WERI-Rb-1 (cell line): ENCODE data around the gene JDP2.
A peak's percentile ranks its signal among the peaks of the same experiment; 100 is the strongest.

Experiments
- DNase-seq: peaks from one replicate; pipeline ENCODE4 v3.0.0-alpha.2; 2020
- H3K27ac ChIP-seq: fragments of 250-450 bp; sonication (Bioruptor Pico); 2 replicates; pipeline ENCODE4 v1.5.1; 2020; ENCODE audit warnings: mild to moderate bottlenecking, moderate library complexity
- H3K27me3 ChIP-seq: fragments of 250-450 bp; sonication (Bioruptor Pico); 2 replicates; pipeline ENCODE4 v1.5.1; 2021; ENCODE audit warnings: mild to moderate bottlenecking, low read depth, moderate library complexity; ENCODE audit not compliant: insufficient read depth, severe bottlenecking
- H3K36me3 ChIP-seq: fragments of 250-450 bp; sonication (Bioruptor Pico); 2 replicates; pipeline ENCODE4 v1.5.1; 2020; ENCODE audit warnings: mild to moderate bottlenecking, moderate library complexity
- H3K4me3 ChIP-seq: 2 replicates; pipeline ENCODE4 v1.5.1; 2011; ENCODE audit warnings: low read depth, mild to moderate bottlenecking, control low read depth, low read length
- H3K9me3 ChIP-seq: fragments of 250-450 bp; sonication (Bioruptor Pico); 2 replicates; pipeline ENCODE4 v1.5.1; 2021; ENCODE audit warnings: mild to moderate bottlenecking, moderate library complexity; ENCODE audit not compliant: severe bottlenecking
- TF ChIP-seq, protein P1 (sequence below): IDR thresholded peaks from 2 replicates; pipeline ENCODE4 v1.5.1; 2011; ENCODE audit warnings: low read depth, mild to moderate bottlenecking, control low read depth, inconsistent platforms, low read length

The JDP2 gene

GRCh38 chr14:75443203-75443969, 15.6 kb downstream of the JDP2 start:
- no peak overlapping the region for H3K4me3 ChIP-seq
- no peaks in the 10 kb centered on the region; the same call in 1 of the 2 replicates for H3K36me3 ChIP-seq

DNA sequence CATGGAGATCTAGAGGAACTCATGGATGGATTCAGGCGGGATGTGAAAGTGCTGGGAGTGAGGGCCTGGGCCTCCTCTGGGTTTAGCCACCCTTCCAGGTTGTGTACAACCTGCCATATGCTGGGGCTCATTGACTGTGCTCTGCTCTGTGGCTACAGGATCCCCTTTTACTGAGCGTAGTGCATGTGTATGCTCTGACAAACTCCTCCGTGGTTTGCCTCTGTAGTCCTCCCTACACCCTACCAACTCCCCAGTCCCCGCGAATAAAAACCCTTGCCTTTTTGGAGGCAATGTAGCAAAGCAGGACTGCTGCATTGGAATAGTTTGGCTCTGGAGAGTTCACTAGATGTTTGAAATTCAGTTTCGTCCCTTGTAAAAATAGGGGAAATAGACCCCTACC, 17.4 kb downstream of the JDP2 start:
- Histone ChIP-seq H3K27ac (no peak overlapping the region), H3K9me3 (no peaks in the 10 kb centered on the region), H3K36me3 (no peaks in the 10 kb centered on the region), H3K4me3 (no peak overlapping the region), H3K27me3 (no peaks in the 10 kb centered on the region)
- TF ChIP-seq, protein P1, sequence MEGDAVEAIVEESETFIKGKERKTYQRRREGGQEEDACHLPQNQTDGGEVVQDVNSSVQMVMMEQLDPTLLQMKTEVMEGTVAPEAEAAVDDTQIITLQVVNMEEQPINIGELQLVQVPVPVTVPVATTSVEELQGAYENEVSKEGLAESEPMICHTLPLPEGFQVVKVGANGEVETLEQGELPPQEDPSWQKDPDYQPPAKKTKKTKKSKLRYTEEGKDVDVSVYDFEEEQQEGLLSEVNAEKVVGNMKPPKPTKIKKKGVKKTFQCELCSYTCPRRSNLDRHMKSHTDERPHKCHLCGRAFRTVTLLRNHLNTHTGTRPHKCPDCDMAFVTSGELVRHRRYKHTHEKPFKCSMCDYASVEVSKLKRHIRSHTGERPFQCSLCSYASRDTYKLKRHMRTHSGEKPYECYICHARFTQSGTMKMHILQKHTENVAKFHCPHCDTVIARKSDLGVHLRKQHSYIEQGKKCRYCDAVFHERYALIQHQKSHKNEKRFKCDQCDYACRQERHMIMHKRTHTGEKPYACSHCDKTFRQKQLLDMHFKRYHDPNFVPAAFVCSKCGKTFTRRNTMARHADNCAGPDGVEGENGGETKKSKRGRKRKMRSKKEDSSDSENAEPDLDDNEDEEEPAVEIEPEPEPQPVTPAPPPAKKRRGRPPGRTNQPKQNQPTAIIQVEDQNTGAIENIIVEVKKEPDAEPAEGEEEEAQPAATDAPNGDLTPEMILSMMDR: no peak
- no peak for DNase-seq

More at GRCh38 chr14:75443203-75443969, 15.6 kb downstream of the JDP2 start:
- no peaks in the 10 kb centered on the region for H3K9me3 ChIP-seq
- H3K27ac ChIP-seq: no peak overlapping the region
- no peaks in the 10 kb centered on the region for H3K27me3 ChIP-seq
- TF ChIP-seq, protein P1: no peak
- no peak for DNase-seq

GRCh38 chr14:75445963-75446362, 18.1 kb downstream of the JDP2 start:
- H3K27ac ChIP-seq: no peak overlapping the region
- no peaks in the 10 kb centered on the region for H3K9me3 ChIP-seq
- TF ChIP-seq, protein P1: no peak
- no peaks in the 10 kb centered on the region for H3K36me3 ChIP-seq
- no peaks in the 10 kb centered on the region for H3K27me3 ChIP-seq
- no peak overlapping the region for H3K4me3 ChIP-seq
- DNase-seq: no peak

GRCh38 chr14:75446447-75446846, 18.6 kb downstream of the JDP2 start:
- H3K4me3 ChIP-seq: no peak overlapping the region
- no peaks in the 10 kb centered on the region for H3K9me3 ChIP-seq
- H3K36me3 ChIP-seq: no peaks in the 10 kb centered on the region
- TF ChIP-seq, protein P1: no peak
- no peak for DNase-seq
- H3K27ac ChIP-seq: peak overlapping the region; percentile 62
- no peaks in the 10 kb centered on the region for H3K27me3 ChIP-seq

GRCh38 chr14:75448209-75448608, 20.4 kb downstream of the JDP2 start:
- TF ChIP-seq, protein P1: no peak
- no peaks in the 10 kb centered on the region for H3K27me3 ChIP-seq
- no peak overlapping the region for H3K27ac ChIP-seq
- DNase-seq: no peak
- H3K36me3 ChIP-seq: no peaks in the 10 kb centered on the region
- H3K4me3 ChIP-seq: no peak overlapping the region
- no peaks in the 10 kb centered on the region for H3K9me3 ChIP-seq

DNA sequence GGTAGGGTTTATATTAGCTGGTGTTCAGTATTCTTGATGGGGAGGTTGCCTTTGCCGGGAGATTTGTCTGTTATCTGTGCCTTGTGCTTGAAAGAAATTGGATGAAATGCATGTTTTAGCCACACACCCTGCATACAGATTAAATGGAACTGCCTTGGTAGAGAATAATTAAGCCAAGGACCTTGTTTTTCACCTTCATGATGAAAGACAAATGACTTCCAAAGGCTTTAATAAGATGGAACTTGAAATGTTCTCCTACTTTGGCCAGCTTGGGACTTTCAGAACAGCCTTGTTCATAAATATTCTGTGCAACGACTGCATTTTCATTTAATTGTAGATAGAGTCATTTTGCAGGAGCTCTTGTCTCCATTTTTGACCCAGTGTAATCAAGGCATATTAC, 21.2 kb downstream of the JDP2 start:
- Histone ChIP-seq H3K27me3 (no peaks in the 10 kb centered on the region), H3K36me3 (no peaks in the 10 kb centered on the region), H3K9me3 (no peaks in the 10 kb centered on the region), H3K27ac (no peak overlapping the region), H3K4me3 (no peak overlapping the region)
- DNase-seq: no peak
- TF ChIP-seq, protein P1: no peak
